HCT116 (cell line): ENCODE measurements around the gene STARD3NL. TPM values are rescaled to one million over a fixed set of nuclear protein-coding genes. Genes with fewer than 3 reads are reported as not detected.

Experiments
- ATAC-seq: fragments of 200-7000 bp; cut with Tn5 transposase; 2 replicates; pipeline ENCODE4 v1.9.1; 2020; ENCODE audit warnings: mild to moderate bottlenecking, moderate library complexity
- BruUV-seq: library from RNA; stranded (reverse); fragments of 400-500 nt; replicated peaks from 2 replicates; lab custom pipeline; 2021; lab: Mats Ljungman, UMichigan
- CTCF ChIA-PET: fragments of 300-600 bp; sonication (Branson Sonifier 250); formaldehyde crosslinking; loops from one replicate; lab custom pipeline; 2021; ENCODE audit warnings: antibody characterized with exemption; lab: Charles Lee
- POLR2A ChIA-PET: fragments of 300-600, 350-600 bp; sonication (Branson Sonifier 250); formaldehyde crosslinking; loops from one replicate; lab custom pipeline; 2021; ENCODE audit warnings: antibody characterized with exemption; lab: Charles Lee
- RAD21 ChIA-PET, 2 experiments: fragments of 300-600 bp; sonication (Branson Sonifier 250); formaldehyde crosslinking; loops; one replicate each; lab custom pipeline; 2023; ENCODE audit warnings: low total read pairs in 2 of 2; ENCODE audit not compliant: uncharacterized antibody in 2 of 2, unreplicated experiment in 2 of 2, low non-redundant PET in 1 of 2; lab: Charles Lee
- DNase-seq: peaks from one replicate; pipeline ENCODE4 v3.0.0-alpha.2; 2010; ENCODE audit warnings: low read depth, low spot score
- H2AFZ ChIP-seq: fragments of 200-600 bp; shearing (Covaris generic), sonication (generic); 2 replicates; pipeline ENCODE4 v1.6.1; 2017; ENCODE audit warnings: low read depth, mixed run types, mixed read lengths, antibody characterized with exemption, low read length; ENCODE audit not compliant: poor library complexity, severe bottlenecking
- H3K27ac ChIP-seq: 2 replicates; pipeline ENCODE4 v1.5.1; 2012; ENCODE audit warnings: low read depth, low read length
- H3K27me3 ChIP-seq: fragments of 200-600 bp; sonication (generic); 2 replicates; pipeline ENCODE4 v1.6.1; 2016; ENCODE audit warnings: mixed run types, low read length, mixed read lengths; ENCODE audit not compliant: insufficient read depth
- H3K36me3 ChIP-seq, 2 experiments: fragments of 200-500 bp in 1 of 2; fragments of 200-600 bp in 1 of 2; sonication (Bioruptor generic) in 1 of 2; sonication (generic) in 1 of 2; 2 replicates each; pipeline versions ENCODE4 v1.5.1 to v1.6.1; 2014 to 2016; ENCODE audit warnings: low read length in 2 of 2, inconsistent platforms in 1 of 2, mixed read lengths in 1 of 2, mixed run types in 1 of 2; ENCODE audit not compliant: insufficient read depth in 2 of 2, control insufficient read depth in 1 of 2
- H3K4me1 ChIP-seq, 2 experiments: fragments of 200-600 bp in 1 of 2; sonication (generic) in 1 of 2; 2 replicates each; pipeline versions ENCODE4 v1.5.1 to v1.6.1; 2012 to 2017; ENCODE audit warnings: low read length in 2 of 2, inconsistent platforms in 1 of 2, mild to moderate bottlenecking in 1 of 2, mixed read lengths in 1 of 2, mixed run types in 1 of 2, moderate library complexity in 1 of 2; ENCODE audit not compliant: insufficient read depth in 2 of 2, control insufficient read depth in 1 of 2
- H3K4me2 ChIP-seq: fragments of 200-600 bp; sonication (generic); 2 replicates; pipeline ENCODE4 v1.6.1; 2017; ENCODE audit warnings: mixed run types, low read length, mixed read lengths
- H3K4me3 ChIP-seq, 2 experiments: fragments of 200-600 bp in 1 of 2; sonication (generic) in 1 of 2; replicated peaks in 1 of 2; 2 replicates each; pipeline ENCODE4 v1.5.1; 2011 to 2016; ENCODE audit warnings: low read length in 2 of 2, control low read depth in 1 of 2, low read depth in 1 of 2, mild to moderate bottlenecking in 1 of 2, mixed read lengths in 1 of 2, mixed run types in 1 of 2
- H3K79me2 ChIP-seq: fragments of 200-600 bp; sonication (generic); 2 replicates; pipeline ENCODE4 v1.6.1; 2017; ENCODE audit warnings: mild to moderate bottlenecking, mixed run types, low read length, moderate library complexity, mixed read lengths; ENCODE audit not compliant: insufficient read depth
- H3K9ac ChIP-seq: fragments of 200-600 bp; sonication (generic); 2 replicates; pipeline ENCODE4 v1.6.1; 2016; ENCODE audit warnings: low read length, mixed read lengths
- H3K9me2 ChIP-seq: fragments of 200-600 bp; sonication (generic), shearing (Covaris generic); 2 replicates; pipeline ENCODE4 v1.6.1; 2017; ENCODE audit warnings: mixed run types, mild to moderate bottlenecking, moderate library complexity; ENCODE audit not compliant: insufficient read depth
- H3K9me3 ChIP-seq, 2 experiments: fragments of 200-500 bp in 1 of 2; fragments of 200-600 bp in 1 of 2; sonication (Bioruptor generic) in 1 of 2; sonication (generic) in 1 of 2; 2 replicates each; pipeline ENCODE4 v1.6.1; 2014 to 2017; ENCODE audit warnings: low read length in 2 of 2, mixed read lengths in 2 of 2, inconsistent platforms in 1 of 2, low read depth in 1 of 2, mild to moderate bottlenecking in 1 of 2, mixed run types in 1 of 2, moderate library complexity in 1 of 2; ENCODE audit not compliant: control insufficient read depth in 1 of 2, insufficient read depth in 1 of 2
- H4K20me1 ChIP-seq: fragments of 200-600 bp; sonication (generic), shearing (Covaris generic); 2 replicates; pipeline ENCODE4 v1.6.1; 2017; ENCODE audit warnings: mixed run types, mild to moderate bottlenecking, moderate library complexity; ENCODE audit not compliant: insufficient read depth
- ATF3 ChIP-seq: IDR thresholded peaks from 2 replicates; pipeline ENCODE4 v1.6.1; 2012
- CBX3 ChIP-seq: IDR thresholded peaks from 2 replicates; pipeline ENCODE4 v1.6.1; 2012; ENCODE audit warnings: low read depth
- CTCF ChIP-seq, 3 experiments: fragments of 200-600 bp in 1 of 3; sonication (generic) in 1 of 3; IDR thresholded peaks in 2 of 3; conservative IDR thresholded peaks in 1 of 3; 2 replicates each; pipeline ENCODE4 v1.5.1; 2012 to 2017; ENCODE audit warnings: low read depth in 2 of 3, low read length in 2 of 3, antibody characterized with exemption in 1 of 3, borderline replicate concordance in 1 of 3, control low read depth in 1 of 3, mild to moderate bottlenecking in 1 of 3, mixed read lengths in 1 of 3, mixed run types in 1 of 3, moderate library complexity in 1 of 3; ENCODE audit not compliant: insufficient read depth in 1 of 3
- EGR1 ChIP-seq: IDR thresholded peaks from 2 replicates; pipeline ENCODE4 v1.6.1; 2012; ENCODE audit warnings: low read depth
- EZH2phosphoT487 ChIP-seq: fragments of 200-600 bp; IDR thresholded peaks from 2 replicates; pipeline ENCODE4 v1.6.1; 2018; ENCODE audit warnings: antibody characterized with exemption, borderline replicate concordance
- JUND ChIP-seq: IDR thresholded peaks from 2 replicates; pipeline ENCODE4 v1.6.1; 2012
- POLR2A ChIP-seq: IDR thresholded peaks from 2 replicates; pipeline ENCODE4 v1.7.0; 2011; ENCODE audit warnings: borderline replicate concordance; ENCODE audit not compliant: insufficient read depth, insufficient read length; ENCODE audit errors: extremely low read depth
- POLR2AphosphoS5 ChIP-seq: IDR thresholded peaks from 2 replicates; pipeline ENCODE4 v1.6.1; 2011; ENCODE audit warnings: mild to moderate bottlenecking, low read depth, low read length, moderate library complexity
- RAD21 ChIP-seq: IDR thresholded peaks from 2 replicates; pipeline ENCODE4 v1.6.1; 2012; ENCODE audit warnings: low read depth, mild to moderate bottlenecking
- SIN3A ChIP-seq: IDR thresholded peaks from 2 replicates; pipeline ENCODE4 v1.6.1; 2012; ENCODE audit warnings: low read depth
- SP1 ChIP-seq: IDR thresholded peaks from 2 replicates; pipeline ENCODE4 v1.6.1; 2012; ENCODE audit warnings: low read depth
- SRF ChIP-seq: IDR thresholded peaks from 2 replicates; pipeline ENCODE4 v1.6.1; 2012; ENCODE audit warnings: low read depth
- TCF7L2 ChIP-seq: IDR thresholded peaks from 2 replicates; pipeline ENCODE4 v1.7.0; 2011; ENCODE audit warnings: borderline replicate concordance, inconsistent platforms; ENCODE audit not compliant: insufficient read depth, insufficient read length; ENCODE audit errors: extremely low read depth
- YY1 ChIP-seq: IDR thresholded peaks from 2 replicates; pipeline ENCODE4 v1.6.1; 2011; ENCODE audit warnings: low read length, low read depth, moderate library complexity, mild to moderate bottlenecking; ENCODE audit not compliant: insufficient replicate concordance; ENCODE audit errors: extremely low read depth
- ZBTB33 ChIP-seq: IDR thresholded peaks from 2 replicates; pipeline ENCODE4 v1.6.1; 2011; ENCODE audit warnings: mild to moderate bottlenecking, low read length, moderate library complexity; ENCODE audit not compliant: insufficient replicate concordance; ENCODE audit errors: extremely low read depth
- ZNF274 ChIP-seq: fragments of 200-500 bp; sonication (Bioruptor generic); IDR thresholded peaks from 2 replicates; pipeline ENCODE4 v1.6.1; 2014; ENCODE audit warnings: mild to moderate bottlenecking, low read depth, low read length, inconsistent platforms
- intact Hi-C: fragments of 100-400 bp; cut with micrococcal nuclease; formaldehyde crosslinking; loops from 2 replicates; pipeline ENCODE4 v1.10.0; 2022
- total RNA-seq: library from RNA; stranded (reverse); gene quantifications from one replicate; pipeline ENCODE4 v1.2.1, GENCODE V29; 2021; ENCODE audit not compliant: unreplicated experiment

STARD3NL gene
- total RNA-seq, 1 experiment from 2014 or later: 32.0 TPM

- TF ChIP-seq ZBTB33 (no peak), CTCF (IDR thresholded peaks at IDR 0.05 in 2 of 3, conservative IDR thresholded peaks at IDR 0.05 in 1 of 3; ENCODE audit: borderline replicate concordance in 1 of 3, insufficient read depth in 1 of 3, low read depth in 2 of 3, low read length in 2 of 3) (no peak), EZH2phosphoT487 (no peak), CBX3 (no peak), SRF (no peak)
These were observed 48.5 kb upstream of the STARD3NL start (continued) for GRCh38 chr7:38129579-38129978.

- Histone ChIP-seq H3K27me3 (0 out of 2 replicates have a peak, but pooled peaks cover 5% of the 10 kb centered on the region), H3K27ac (no peak overlapping the region), H3K4me3 (no peak overlapping the region), H3K9me3 (no peaks in the 10 kb centered on the region), H3K36me3 (no peaks in the 10 kb centered on the region), H4K20me1 (no peaks in the 10 kb centered on the region), H3K9me2 (no peaks in the 10 kb centered on the region), H3K4me1 (no peaks in the 10 kb centered on the region), H2AFZ (no peak overlapping the region), H3K4me2 (no peak overlapping the region), H3K9ac (no peak overlapping the region), H3K79me2 (no peaks in the 10 kb centered on the region)
- ATAC-seq (no peak), DNase-seq (no peak)
- ChIA-PET RAD21 (no interaction called here), POLR2A (no interaction called here), CTCF (no interaction called here)
- BruUV-seq: no TSS peak
- intact Hi-C loops: no loop called here
- TF ChIP-seq CTCF (IDR thresholded peaks at IDR 0.05 in 2 of 3, conservative IDR thresholded peaks at IDR 0.05 in 1 of 3; ENCODE audit: borderline replicate concordance in 1 of 3, insufficient read depth in 1 of 3, low read depth in 2 of 3, low read length in 2 of 3): no peak
- no peak for TF ChIP-seq TCF7L2
- TF ChIP-seq JUND: no peak
- TF ChIP-seq EGR1: no peak
- TF ChIP-seq EZH2phosphoT487: no peak
- TF ChIP-seq RAD21: no peak
- TF ChIP-seq SP1: no peak
- TF ChIP-seq ATF3: no peak
- no peak for TF ChIP-seq ZBTB33
- no peak for TF ChIP-seq ZNF274
- TF ChIP-seq YY1: no peak
- no peak for TF ChIP-seq POLR2A
- TF ChIP-seq SIN3A: no peak
- TF ChIP-seq POLR2AphosphoS5: no peak
- TF ChIP-seq CBX3: no peak
These were observed 39.9 kb upstream of the STARD3NL start for GRCh38 chr7:38138171-38138570.
